Mesothelial cell of epicardium (in vitro differentiated cells): ENCODE data around the gene ZIC2. TPM values are rescaled to one million over a fixed set of nuclear protein-coding genes. Genes with fewer than 3 reads are reported as not detected.
"Not testable (repeated sequence)": the region's sequence is repeated elsewhere in the genome, so short reads cannot be mapped to it uniquely, and the experiment has no call there.

Experiments
- DNase-seq, 2 experiments: peaks; one replicate each; pipeline ENCODE4 v3.0.0; 2021; ENCODE audit warnings: low spot score in 2 of 2; ENCODE audit not compliant: unreplicated experiment in 2 of 2
- H3K27ac Mint-ChIP-seq: 2 replicates; pipeline ENCODE4 v1.8.0; 2021; ENCODE audit warnings: mixed read lengths
- H3K27me3 Mint-ChIP-seq: 2 replicates; pipeline ENCODE4 v1.8.0; 2021; ENCODE audit warnings: low read depth, mixed read lengths
- H3K36me3 Mint-ChIP-seq: 2 replicates; pipeline ENCODE4 v1.8.0; 2021; ENCODE audit warnings: mixed read lengths
- H3K4me1 Mint-ChIP-seq: 2 replicates; pipeline ENCODE4 v1.8.0; 2021; ENCODE audit warnings: mixed read lengths
- H3K4me3 Mint-ChIP-seq: 2 replicates; pipeline ENCODE4 v1.8.0; 2021; ENCODE audit warnings: mild to moderate bottlenecking, moderate library complexity, mixed read lengths
- H3K9me3 Mint-ChIP-seq: 2 replicates; pipeline ENCODE4 v1.8.0; 2021; ENCODE audit warnings: mixed read lengths
- CTCF ChIP-seq: fragments of 200-600 bp; sonication (generic); IDR thresholded peaks from one replicate; pipeline ENCODE4 v1.5.0; 2021; ENCODE audit warnings: antibody characterized with exemption; ENCODE audit not compliant: unreplicated experiment
- total RNA-seq: library from RNA; stranded (reverse); gene quantifications from 3 replicates; pipeline ENCODE4 v1.2.1, GENCODE V29; 2021

ZIC2 gene
- total RNA-seq, 1 donor from 2014 or later: not detected

- peaks cover 85% of the 10 kb centered on the region for H3K27me3 Mint-ChIP-seq
- no peaks in the 10 kb centered on the region for H3K36me3 Mint-ChIP-seq
- peaks cover 15% of the 10 kb centered on the region for H3K4me1 Mint-ChIP-seq
- no peak for DNase-seq
- H3K27ac Mint-ChIP-seq: peak overlapping the region; percentile 47
- no peaks in the 10 kb centered on the region for H3K9me3 Mint-ChIP-seq
- no peak overlapping the region for H3K4me3 Mint-ChIP-seq
- TF ChIP-seq CTCF: no peak
Observed at GRCh38 chr13:99949679-99950413, 31.7 kb upstream of the ZIC2 start.

GRCh38 chr13:99951666-99952065 is 29.9 kb upstream of the ZIC2 start:
- not testable (repeated sequence) for H3K27ac Mint-ChIP-seq, H3K4me3 Mint-ChIP-seq, H3K9me3 Mint-ChIP-seq, H3K36me3 Mint-ChIP-seq, DNase-seq
- H3K4me1 Mint-ChIP-seq: peaks cover 21% of the 10 kb centered on the region
- H3K27me3 Mint-ChIP-seq: peaks cover 94% of the 10 kb centered on the region

GRCh38 chr13:99953138-99953755 is 28.3 kb upstream of the ZIC2 start:
- H3K36me3 Mint-ChIP-seq: no peaks in the 10 kb centered on the region
- no peak for TF ChIP-seq CTCF
- peaks cover 95% of the 10 kb centered on the region for H3K27me3 Mint-ChIP-seq
- peaks cover 28% of the 10 kb centered on the region for H3K4me1 Mint-ChIP-seq
- DNase-seq: no peak
- H3K9me3 Mint-ChIP-seq: no peaks in the 10 kb centered on the region
- H3K4me3 Mint-ChIP-seq: no peak overlapping the region
- no peak overlapping the region for H3K27ac Mint-ChIP-seq

GRCh38 chr13:99955107-99955746 is 26.4 kb upstream of the ZIC2 start:
- Mint-ChIP-seq H3K27me3 (peaks cover 98% of the 10 kb centered on the region), H3K4me1 (peaks cover 23% of the 10 kb centered on the region), H3K9me3 (no peaks in the 10 kb centered on the region), H3K36me3 (no peaks in the 10 kb centered on the region), H3K4me3 (peak overlapping the region; percentile 67), H3K27ac (no peak overlapping the region)
- no peak for TF ChIP-seq CTCF
- no peak for DNase-seq

GRCh38 chr13:99955747-99956472 is 25.7 kb upstream of the ZIC2 start:
- no peak for TF ChIP-seq CTCF
- H3K9me3 Mint-ChIP-seq: no peaks in the 10 kb centered on the region
- DNase-seq: peak in 1 of 2 experiments; percentile 64
- no peaks in the 10 kb centered on the region for H3K36me3 Mint-ChIP-seq
- peak overlapping the region; percentile 67 for H3K4me3 Mint-ChIP-seq
- peaks cover 19% of the 10 kb centered on the region for H3K4me1 Mint-ChIP-seq
- H3K27me3 Mint-ChIP-seq: peaks cover 96% of the 10 kb centered on the region
- no peak overlapping the region for H3K27ac Mint-ChIP-seq
